Inflammatory macrophage (primary cell): Measurements from ENCODE around the gene OR10H1.
"Not testable (repeated sequence)": the region's sequence is repeated elsewhere in the genome, so short reads cannot be mapped to it uniquely, and the experiment has no call there.

Source experiments
- DNase-seq, 2 donors: peaks; one replicate each; pipeline ENCODE4 v3.0.0-alpha.2; 2020 to 2022
- total RNA-seq, 18 experiments: gene quantifications; one replicate each; lab custom pipeline; 2026; ENCODE audit warnings: mixed read lengths in 6 of 18, inconsistent platforms in 2 of 18; lab: John Stamatoyannopoulos, UW

OR10H1 gene, protein sequence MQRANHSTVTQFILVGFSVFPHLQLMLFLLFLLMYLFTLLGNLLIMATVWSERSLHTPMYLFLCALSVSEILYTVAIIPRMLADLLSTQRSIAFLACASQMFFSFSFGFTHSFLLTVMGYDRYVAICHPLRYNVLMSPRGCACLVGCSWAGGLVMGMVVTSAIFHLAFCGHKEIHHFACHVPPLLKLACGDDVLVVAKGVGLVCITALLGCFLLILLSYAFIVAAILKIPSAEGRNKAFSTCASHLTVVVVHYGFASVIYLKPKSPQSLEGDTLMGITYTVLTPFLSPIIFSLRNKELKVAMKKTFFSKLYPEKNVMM
- total RNA-seq = 0 to 0.15 (median 0) reads per million in 18 experiments

DNA sequence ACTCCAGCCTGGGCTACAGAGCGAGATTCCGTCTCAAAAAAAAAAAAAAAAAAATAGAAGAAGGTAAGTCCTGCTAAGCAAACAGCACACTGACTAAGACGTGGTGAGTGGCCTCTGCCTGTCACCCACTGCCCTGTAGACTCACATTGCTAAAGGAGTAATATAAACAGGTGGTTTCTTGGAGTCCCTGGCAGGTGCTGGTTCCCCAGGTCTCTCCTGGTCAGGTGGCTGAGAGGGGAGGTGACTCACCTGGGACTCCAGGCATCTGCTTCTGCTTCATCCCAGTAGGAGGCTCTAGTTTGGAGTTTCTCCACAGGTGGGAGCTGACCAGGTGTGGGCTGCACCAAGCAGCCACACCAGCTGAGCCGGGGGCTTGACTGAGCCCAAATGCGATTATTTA is at the start of gene OR10H1:
Gene OR10H1 (minus strand): TSS at position 359 of the 400 bp plus-strand sequence. CDS start 7,627 bp downstream, outside the sequence.
- no peak for DNase-seq

DNA sequence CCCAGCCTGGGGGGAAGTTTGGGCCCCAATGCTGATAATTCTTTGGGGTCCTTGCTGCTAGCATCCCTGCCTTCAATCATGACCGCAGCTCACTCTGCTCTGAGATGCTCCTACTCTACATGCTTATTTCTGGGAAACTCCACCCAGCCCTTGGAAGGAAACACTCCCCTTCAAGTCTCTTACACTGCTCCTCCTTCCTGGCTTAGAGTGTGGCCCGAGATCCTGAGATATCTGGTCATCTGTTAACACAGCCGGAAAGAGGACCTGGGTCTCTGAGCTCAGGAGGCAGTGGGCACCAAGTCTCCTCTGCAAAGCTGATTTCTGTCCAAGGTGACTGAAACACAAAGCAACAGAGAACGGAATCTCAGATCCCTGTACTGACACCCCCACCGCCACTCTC is 49.4 kb upstream of the OR10H1 start:
- DNase-seq = no peak

DNA sequence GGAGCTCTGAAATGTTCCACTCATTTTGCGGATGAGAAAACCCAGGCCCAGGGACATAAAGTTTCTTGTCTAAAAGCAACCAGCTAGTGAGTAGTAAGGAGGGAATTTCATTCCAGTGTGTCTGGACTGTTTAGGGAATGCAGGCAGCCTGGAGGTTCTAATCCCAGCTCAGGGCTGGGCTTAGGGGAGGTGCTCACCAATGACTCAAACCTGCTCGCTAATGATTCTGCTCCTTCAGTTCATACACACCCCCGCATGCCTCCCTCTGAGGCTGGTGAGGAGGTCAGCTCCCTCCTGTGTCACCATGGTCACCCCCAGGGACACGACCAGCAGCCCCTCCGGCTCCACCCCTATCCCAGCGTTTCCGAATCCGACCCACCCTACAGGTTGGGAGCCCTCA is 47.8 kb upstream of the OR10H1 start:
- no peak for DNase-seq

DNA sequence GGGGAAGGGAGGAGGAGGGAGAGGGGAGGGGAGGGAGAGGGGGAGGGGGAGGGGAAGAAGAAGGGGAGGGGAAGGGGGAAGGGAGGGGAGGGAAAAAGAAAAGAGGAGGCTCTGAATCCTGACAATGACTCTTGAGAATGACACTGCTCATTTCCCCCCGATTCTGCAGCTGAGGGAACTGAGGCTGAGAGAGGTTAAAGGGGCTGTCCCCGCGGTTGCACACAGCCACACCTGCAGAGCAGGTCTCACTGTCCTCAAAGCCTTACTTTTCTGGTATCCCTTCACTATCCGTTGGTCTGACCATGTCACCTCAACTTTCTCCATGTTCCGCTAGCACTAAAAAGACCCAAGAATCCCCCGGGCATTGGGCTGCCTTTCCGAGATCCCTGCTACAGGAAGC is 47.0 kb upstream of the OR10H1 start:
- DNase-seq = no peak

DNA sequence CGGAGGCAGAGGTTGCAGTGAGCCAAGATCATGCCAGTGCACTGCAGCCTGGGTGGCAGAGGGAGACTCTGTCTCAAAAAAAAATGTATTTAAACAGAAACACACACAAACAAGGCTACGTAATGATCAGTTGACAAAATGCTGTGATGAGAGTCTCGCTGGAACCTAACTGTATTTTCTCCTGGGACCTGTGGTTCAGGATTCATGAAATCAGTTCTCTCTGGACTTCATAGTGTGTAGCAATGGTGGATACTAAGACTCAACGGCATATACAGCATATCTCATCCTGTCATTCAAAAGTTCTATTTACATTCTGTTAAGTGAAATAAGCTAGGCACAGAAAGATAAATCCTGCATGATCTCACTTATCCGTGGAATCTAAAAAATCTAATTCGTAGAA is 45.1 kb upstream of the OR10H1 start:
- no peak for DNase-seq

DNA sequence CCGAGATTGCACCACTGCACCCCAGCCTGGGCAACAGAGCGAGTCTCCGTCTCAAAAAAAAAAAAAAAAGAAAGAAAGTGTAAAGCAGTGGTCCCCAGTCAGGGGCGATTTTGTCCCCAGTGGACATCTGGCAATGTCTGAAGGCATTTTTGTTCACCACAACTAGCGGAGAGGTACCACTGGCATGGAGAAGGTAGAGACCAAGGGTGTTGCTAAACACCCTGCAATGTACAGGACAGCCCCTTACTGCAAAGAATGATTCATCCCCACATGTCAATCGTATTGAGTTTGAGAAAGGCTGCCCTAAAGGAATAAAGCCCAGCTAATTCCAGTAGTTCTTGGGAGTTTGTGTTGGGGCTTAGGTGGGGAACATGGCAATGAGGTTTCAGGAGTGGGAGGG is 43.7 kb upstream of the OR10H1 start:
- DNase-seq = no peak

DNA sequence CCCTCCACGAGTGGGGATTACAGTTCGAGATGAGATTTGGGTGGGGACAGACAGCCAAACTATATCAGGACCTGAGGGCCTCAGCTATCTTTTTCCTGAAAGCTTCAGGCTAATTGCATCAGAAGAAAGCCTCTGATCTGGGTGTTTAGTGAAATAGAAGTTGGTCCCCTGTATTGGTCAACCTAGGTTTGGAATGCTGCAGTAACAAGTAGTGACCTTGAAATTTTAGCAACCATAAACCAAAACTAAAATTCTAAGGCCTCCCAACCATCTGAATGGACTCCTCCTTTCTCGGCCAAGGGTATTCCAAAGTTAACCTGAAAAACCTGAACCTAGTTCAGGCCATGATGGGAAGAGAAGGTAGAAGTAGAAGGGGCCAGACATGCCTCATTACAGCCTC is 34.9 kb upstream of the OR10H1 start:
- no peak for DNase-seq

DNA sequence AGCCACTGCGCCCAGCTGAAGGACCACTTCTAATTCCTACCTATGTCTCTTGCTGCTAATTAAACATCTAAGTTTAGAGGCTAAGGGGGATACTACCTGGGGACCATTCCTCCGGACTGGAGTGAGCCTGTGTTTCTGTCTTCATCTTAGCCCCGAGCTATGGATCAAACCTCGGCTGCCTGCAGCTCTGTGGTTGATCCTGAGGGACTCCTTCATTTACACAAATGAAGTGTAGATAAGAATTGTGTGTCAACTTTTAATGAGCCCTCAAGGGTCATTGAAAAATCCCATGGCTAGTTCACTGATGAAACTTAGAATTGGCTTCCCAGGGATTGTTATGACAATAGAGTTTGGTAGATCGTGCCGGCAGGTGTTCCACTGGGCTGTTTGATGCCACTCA is 31.5 kb upstream of the OR10H1 start:
- no peak for DNase-seq

DNA sequence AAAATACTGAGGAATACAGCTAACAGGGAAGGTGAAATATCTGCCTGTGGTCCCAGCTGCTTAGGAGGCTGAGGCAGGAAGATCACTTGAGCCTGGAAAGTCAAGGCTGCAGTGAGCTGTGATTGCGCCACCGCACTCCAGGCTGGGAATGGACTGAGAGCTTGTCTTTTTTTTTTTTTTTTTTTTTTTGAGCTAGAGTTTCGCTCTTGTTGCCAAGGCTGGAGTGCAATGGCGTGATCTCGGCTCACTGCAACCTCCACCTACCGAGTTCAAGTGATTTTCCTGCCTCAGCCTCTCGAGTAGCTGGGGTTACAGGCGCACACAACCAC is 28.4 kb upstream of the OR10H1 start:
- not testable (repeated sequence) for DNase-seq

DNA sequence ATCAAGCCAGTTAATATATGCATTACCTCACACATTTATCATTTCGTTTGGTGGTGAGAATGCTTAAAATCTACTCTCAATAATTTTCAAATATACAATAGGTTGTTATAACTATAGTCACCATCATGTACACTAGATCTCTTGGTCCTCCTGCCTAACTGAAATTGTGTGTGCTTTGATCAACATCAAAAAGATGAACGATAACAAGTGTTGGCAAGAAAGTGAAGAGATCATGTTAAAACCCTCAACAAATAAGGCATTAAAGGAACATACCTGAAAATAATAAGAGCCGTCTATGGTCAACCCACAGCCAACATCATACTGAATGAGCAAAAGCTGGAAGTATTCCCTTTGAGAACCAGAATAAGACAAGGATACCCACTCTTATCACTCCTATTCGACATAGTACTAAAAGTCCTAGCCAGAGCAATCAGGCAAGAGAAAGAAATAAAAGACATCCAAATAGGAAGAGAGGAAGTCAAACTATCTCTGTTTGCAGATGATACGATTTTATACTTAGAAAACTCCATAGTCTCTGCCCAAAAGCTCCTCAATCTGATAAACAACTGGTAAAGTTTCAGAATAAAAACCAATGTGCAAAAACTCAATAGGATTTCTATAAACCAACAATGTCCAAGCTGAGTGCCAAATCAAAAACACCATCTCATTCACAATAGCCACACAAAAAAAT is 27.9 kb upstream of the OR10H1 start:
- no peak for DNase-seq

DNA sequence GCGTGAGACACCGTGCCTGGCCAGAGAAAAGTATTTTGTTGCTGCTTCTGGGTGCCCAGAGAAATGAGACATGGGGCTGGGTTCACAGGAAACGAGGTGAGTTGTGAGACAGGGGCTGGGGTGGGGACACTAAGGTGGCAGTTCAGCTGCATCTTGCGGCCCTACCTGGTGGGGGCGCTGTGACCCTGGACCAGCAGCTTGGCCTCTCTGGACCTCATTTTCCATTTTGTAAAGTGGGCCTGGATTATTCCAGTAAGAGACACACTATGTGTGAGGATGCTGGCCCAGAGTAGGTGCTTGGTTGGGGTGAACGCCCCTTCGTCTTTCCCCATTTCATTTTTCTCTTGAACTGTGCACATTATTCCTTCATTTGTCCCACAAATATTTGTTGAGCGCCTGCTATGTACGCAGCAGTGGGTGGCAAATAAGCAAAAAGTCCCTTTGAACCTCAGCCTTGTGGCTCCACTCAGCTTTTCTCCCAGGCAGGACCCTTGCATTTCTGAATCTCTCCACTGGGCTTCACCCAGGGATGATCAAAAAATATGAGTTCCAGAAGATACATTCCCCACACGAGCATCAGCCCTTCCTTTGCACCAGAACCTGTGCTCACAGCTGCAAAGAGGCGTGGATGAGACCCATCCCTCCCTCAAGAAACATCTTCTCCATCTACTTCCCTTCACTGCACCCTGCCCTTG is 26.6 kb upstream of the OR10H1 start:
- no peak for DNase-seq

DNA sequence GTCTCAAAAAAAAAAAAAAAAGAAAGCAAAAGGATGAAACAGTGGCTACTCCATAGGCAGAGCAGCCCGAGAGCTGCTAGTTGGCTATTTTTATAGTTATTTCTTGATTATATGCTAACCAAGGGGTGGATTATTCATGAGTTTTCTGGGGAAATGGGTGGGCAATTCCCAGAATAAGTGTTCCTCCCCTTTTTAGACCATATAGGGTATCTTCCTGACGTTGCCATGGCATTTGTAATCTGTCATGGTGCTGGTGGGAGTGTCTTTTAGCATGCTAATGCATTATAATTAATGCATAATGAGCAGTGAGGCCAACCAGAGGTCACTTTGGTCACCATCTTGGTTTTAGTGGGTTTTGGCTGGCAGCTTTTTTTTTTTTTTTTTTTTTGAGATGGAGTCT is 25.4 kb upstream of the OR10H1 start:
- no peak for DNase-seq

DNA sequence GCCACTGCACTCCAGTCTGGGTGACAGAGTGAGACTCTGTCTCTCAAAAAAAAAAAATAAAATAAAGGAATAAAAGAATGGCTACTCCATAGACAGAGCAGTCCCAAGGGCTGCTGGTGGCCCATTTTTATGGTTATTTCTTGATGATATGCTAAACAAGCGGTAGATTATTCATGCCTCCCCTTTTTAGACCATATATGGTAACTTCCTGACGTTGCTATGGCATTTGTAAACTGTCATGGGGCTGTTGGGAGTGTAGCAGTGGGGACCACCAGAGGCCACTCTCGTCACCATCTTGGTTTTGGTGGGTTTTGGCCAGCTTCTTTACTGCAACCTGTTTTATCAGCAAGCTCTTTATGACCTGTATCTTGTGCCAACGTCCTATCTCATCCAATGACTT is 24.4 kb upstream of the OR10H1 start:
- DNase-seq = not testable (repeated sequence)

DNA sequence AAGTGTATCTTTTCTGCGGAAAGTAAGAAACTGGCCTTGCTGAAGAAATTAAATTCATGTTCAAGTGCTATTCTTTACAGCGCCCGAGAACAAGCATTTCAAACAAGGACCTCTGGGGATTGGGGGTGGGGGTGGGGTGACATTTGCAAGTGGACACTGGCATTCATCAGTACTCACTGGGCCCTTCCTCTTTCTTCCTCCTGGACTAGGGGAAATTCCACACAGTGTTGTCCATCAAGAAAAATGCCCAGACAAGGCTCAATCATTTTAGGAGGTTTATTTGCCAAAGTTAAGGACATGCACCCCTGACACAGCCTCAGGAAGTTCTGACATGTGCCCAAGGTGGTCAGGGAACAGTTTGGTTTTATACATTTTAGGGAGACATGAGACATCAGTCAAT is 22.9 kb upstream of the OR10H1 start:
- no peak for DNase-seq

DNA sequence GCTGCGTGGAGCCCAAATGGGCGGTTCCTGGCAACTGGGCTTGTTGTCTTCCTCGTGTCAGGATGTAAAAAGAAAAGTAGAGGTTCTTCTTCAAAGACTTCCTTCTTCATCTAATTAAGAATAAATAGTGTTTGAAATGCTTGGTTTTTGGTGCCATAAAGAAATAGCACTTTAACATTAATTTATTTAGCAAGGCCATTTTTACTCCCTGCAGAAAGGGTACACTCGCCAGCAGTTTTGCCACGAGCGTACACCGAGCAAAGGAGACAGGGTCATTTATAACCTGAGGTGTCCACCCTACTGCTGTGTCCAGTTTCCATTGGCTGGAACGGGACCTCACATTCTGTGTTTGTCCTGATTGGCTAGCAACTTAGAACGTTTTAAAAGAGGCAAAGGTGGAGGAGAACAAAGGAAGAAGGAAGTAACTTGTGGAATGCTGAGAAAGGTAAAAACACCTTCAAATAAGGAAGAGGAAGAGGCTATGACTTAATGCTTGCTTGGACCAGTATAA is 21.8 kb upstream of the OR10H1 start:
- DNase-seq = no peak

DNA sequence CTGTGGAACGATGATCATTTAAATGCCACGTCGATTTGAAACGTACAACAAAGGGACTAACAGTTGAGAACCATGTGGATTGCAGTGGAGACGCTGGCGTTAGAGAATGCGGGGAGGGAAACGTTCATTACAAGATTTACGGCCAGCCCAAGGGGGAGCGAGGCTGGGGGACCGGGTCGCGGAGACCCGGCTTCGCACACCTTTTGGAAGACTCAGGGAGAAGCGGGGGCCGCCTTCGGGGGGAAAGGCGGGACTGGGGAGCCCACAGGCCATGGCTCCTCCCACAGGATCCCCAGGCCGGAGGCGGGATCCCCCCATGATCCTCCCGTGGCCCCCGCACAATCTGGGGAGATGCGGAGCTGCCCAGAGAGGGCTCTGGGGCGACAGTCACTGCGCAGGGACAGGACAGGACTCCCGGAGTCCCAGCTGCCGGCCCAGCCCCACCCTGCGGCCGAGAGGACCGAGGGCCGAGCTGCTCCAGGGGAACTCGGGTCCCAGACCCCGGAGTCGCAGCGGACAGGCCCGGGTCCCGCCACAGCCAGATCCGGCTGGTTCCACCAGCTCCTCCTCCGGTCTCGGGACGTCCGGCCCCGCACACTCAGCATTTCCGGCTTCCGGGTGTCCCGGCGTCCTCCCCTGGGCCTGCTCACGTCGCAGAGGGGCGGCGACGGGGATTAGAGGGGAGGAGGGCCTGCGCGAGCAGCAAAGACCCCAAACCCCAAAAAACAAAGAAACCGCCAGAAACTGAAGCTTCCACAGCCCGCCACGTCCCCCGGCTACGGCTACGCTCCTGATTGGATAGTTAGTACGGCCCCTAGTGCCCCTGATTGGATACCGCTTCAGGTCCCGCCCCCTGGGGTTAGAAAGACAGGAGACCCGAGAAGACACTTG is 21.1 kb upstream of the OR10H1 start:
- peak; percentile 97 for DNase-seq

DNA sequence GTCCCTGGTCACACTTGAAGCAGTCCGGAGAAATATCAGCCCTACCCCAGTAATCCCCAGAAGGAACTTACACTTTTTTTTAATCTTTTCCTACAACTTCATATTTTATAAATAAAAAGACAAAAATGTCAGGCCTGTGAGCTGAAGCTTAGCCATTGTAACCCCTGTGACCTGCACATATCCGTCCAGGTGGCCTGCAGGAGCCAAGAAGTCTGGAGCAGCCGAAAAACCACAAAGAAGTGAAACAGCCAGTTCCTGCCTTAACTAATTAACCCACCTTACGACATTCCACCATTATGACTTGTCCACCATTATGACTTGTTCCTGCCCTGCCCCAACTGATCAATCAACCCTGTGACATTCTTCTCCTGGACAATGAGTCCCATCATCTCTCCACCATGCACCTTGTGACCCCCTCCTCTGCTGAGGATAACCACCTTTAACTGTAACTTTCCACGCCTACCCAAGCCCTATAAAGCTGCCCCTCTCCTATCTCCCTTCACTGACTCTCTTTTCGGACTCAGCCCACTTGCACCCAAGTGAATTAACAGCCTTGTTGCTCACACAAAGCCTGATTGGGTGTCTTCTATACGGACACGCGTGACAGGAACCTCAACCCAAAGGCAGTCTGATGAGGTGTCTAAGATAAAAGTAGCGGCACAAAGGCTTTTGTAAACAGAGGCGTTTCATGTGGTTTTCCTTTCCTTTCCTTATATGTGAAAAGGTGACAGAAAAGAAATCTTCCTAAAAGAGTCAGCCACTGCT is 20.3 kb upstream of the OR10H1 start:
- not testable (repeated sequence) for DNase-seq

DNA sequence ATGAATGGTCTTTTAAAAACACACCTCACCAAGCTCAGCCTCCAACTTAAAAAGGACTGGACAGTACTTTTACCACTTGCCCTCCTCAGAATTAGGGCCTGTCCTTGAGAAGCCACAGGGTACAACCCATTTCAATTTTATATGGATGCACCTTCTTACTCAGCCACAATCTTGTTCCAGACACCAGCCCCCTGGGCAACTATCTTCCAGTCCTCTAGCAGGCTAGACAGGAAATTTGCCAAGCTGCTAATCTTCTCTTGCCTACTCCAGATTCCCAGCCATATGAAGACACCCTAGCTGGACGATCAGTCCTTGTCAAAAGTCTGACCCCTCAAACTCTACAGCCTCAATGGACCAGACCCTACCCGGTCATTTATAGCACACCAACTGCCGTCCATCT is 18.8 kb upstream of the OR10H1 start:
- not testable (repeated sequence) for DNase-seq

DNA sequence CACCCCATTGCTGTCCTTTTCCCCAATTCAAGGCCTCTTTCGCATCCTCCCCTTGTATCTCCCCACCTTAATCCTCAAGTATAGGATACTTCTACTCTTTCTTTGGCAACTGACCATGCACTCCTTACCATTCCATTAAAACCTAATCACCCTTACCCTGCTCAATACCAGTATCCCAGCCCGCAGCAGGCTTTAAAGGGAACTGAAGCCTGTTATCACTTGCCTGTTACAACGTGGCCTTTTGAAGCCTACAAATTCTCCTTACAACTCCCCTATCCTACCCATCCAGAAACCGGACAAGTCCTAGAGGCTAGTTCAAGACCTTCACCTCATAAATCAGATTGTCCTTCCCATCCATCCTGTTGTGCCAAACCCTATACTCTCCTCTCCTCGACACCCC is 16.2 kb upstream of the OR10H1 start:
- DNase-seq = no peak

DNA sequence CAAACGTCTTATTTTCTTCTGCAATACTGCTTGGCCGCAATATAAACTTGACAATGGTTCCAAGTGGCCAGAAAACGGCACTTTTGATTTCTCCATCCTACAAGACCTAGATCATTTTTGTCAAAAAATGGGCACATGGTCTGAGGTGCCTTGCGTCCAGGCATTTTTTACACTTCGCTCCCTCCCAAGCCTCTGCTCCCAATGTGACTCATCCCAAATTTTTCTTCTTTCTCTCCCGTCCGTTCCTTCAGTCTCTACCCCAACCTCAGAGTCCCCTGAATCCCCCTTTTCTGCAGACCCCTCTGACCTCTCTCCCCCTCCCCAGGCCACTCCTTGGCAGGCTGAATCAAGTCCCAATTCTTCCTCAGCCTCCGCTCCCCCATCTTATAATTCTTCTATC is 14.3 kb upstream of the OR10H1 start:
- no peak for DNase-seq

DNA sequence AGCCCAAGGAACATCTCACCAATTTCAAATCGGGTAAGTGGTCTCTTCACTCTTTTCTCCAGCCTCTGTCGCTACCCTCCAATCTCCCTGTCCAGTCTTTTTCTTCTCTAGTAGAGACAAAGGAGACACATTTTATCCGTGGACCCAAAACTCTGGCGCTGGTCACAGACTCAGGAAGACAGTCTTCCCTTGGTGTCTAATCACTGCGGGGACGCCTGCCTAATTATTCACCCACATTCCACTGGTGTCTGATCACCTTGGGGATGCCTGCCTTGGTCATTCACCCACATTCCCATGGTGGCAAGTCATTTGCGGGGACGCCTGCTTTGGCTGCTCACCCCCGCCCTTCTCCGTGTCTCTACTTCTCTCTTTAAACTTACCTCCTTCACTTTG is 13.8 kb upstream of the OR10H1 start:
- DNase-seq = no peak
